ENCODE measurements around the gene TWIST1.

TWIST1 gene

DNA sequence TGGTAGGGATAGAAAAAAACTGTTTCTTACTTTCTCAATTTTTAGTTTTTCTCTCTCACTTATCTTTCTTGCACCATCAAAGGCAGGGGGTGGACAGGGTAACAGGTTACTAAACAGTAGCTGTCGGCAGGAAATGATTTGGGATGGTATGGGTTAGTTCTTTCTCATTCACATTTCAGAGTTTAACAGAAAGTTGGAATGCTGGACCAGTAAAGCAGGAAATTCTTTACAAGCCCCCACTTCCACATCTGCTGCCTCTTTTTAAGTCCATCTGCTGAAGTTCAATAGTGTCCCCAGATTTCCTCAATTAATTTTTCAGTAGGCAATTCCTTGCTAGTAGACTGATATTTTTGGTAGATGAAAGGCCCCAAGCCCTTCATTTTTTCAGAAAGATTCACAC lies 23.3 kb downstream of the TWIST1 start:
- DNase-seq: no peak

DNA sequence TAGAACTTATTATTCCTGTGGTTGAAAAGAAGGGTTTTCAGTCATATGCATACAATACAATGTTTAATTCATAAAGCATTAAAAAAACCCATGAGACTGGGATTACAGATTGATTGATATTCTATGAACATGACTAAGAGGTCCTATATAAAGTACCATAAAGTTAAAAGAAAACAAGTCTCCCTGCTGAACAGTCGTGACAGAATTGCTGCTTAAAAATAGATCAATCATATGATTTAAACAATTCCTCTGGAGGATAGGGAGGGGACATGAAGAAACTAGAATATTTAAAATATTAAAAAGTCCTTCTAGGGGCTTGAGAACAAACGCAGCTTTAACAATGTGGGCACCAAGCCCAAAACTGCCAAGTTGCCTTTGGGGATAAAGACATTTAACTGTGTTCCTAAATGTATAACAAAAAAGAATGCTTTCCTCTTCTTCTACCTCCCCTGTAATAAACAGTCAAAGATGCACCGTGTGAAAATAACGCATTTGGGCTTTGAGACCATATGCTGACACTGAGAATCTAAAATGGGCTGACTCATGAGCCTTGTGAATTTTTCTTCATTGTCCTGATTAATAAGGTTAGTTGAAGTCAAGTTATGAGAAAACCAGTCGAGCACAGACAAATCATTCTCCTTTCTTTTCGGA lies 25.8 kb downstream of the TWIST1 start:
- no peak for DNase-seq

DNA sequence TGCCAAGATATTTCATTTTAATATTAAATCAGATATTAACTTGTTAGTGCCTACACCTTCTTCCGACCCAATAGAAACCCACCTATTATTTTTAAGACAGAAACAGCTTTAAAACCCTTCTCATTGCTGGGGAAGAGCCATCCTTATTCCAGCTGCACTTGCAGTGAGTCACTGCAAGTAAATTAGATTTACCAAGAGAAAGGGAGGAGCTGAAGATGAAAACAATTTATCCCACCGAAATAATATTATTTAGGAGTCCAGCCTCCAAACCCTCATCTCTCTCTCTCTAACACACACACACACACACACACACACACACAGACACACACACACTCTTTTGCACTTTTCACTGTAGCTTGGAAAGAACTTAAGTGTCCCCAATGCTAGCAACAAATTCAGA lies 26.9 kb downstream of the TWIST1 start:
- DNase-seq: no peak

DNA sequence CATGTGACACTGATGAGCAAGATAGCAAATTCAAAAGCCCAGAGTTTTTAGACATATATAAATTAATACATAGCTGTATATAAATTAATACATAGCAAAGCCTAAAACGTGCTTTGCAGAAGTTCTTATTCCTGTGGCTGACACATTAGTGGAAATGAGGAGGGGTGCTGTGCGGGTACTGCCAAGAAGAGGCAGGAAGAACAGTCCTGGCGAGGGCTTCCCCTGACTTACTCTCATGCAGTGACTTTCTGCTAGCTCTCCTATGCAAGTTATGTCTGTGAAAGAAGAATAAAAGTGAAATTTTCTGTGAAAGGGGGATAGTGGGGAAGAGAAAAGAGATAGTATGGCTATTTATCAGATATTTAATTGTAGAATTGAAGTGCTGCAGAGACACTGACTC lies 27.6 kb downstream of the TWIST1 start:
- DNase-seq: no peak

DNA sequence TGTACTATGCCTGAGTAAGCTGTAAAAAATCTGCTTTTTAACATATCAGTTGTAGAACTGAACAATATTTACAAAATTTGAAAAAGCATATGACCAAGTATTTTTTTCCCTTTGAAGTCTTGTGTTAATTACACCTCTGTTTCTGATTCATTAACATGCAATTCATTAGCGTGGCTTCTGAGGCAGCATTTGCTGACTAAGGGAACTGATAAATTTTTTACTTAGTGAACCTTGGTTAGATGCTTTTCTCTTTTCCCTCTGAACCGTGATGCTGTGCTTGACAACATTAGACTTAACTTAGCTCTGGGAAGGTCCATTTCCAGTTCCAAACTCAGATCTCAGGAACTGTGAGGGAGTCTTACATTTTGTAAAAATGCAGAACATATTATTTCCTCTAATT lies 28.1 kb downstream of the TWIST1 start:
- DNase-seq: no peak

DNA sequence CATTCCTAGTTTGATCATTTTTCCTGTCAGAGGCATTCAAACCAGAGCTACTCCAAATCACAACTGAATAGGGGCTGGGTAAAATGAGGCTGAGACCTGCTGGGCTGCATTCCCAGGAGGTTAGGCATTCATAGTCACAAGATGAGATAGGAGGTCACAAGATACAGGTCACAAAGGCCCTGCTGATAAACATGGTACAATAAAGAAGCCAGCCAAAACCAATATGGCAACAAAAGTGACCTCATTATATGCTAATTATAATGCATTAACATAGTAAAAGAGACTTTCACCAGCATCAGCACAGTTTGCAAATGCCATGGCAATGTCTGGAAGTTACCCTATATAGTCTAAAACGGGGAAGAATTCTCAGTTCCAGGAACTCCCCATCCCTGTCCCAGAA lies 37.3 kb downstream of the TWIST1 start:
- DNase-seq: no peak

DNA sequence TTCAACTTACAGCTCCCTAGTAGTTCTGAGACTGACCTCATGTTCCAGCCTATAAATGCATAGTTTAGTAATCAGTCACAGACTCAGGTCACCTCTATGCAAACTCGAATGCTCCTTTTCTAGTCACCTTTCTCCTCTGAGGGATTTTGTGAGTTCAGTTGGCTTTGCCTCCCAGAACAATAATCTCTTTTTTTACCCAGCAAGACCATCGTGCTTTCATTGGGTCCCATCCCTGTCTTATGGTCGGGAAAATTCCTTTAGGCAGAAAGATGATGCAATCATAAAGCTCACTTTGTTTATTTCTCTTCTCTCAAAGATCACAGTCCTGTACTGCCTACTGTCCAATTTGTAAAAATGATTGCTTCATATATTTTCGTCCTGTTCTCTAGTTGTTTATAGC lies 38.4 kb downstream of the TWIST1 start:
- peak; percentile 8 for DNase-seq

DNA sequence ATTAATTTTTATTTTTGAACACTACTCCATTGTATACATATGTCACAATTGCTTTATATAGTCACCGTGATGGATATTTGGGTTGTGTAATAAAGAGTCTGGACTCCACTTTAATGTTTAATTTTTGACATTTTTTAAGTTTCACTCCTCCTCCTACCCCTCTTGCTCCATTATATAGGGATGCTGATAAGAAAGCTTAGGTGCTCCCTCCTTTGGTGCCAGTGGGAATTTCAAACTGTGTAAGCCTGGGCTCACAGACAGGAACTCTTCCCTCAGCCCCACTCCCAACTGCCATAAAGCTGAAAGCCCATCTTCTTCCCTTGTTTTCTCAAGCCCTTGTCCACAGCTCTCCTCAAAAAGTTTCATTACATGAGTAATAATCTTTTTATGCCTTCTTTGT lies 47.6 kb downstream of the TWIST1 start:
- DNase-seq: peak; percentile 0

DNA sequence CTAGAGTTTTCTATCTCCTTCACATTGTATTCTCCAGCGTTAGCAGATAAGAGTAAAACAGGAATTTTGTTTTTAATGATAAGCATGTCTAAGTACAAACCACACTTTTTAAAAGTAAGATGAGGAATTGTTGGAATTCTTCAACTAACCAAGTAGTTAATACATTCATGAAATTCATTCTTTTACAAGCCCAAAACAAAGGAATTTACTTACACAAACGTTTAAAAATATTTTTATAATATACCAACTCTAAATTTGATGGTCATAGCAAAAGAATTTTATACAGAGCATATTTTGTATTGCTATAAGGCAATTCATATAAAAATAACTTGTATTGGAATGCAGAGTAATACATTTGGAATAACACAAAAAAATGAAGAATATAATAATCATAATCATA lies 51.3 kb downstream of the TWIST1 start:
- no peak for DNase-seq
